Loucy (cell line): Measurements from ENCODE around the gene GRAPL.
"Not testable (repeated sequence)": the region's sequence is repeated elsewhere in the genome, so short reads cannot be mapped to it uniquely, and the experiment has no call there.

Experiments
- H2AFZ ChIP-seq: fragments of 200-600 bp; sonication (generic); 2 replicates; pipeline ENCODE4 v1.6.0; 2016; ENCODE audit warnings: antibody characterized with exemption, mild to moderate bottlenecking, low read length, moderate library complexity
- H3F3A ChIP-seq: fragments of 200-600 bp; 2 replicates; pipeline ENCODE4 v1.6.0; 2016; ENCODE audit warnings: antibody characterized with exemption, low read depth, mild to moderate bottlenecking
- H3K27me3 ChIP-seq: fragments of 200-600 bp; sonication (generic); 2 replicates; pipeline ENCODE4 v1.6.1; 2014; ENCODE audit warnings: low read length, mild to moderate bottlenecking; ENCODE audit not compliant: insufficient read depth, poor library complexity, severe bottlenecking
- H3K36me3 ChIP-seq: fragments of 200-600 bp; sonication (generic); 2 replicates; pipeline ENCODE4 v1.6.1; 2016; ENCODE audit warnings: low read length; ENCODE audit not compliant: insufficient read depth
- H3K4me1 ChIP-seq: fragments of 200-600 bp; sonication (generic); 2 replicates; pipeline ENCODE4 v1.5.1; 2014; ENCODE audit warnings: low read length, mild to moderate bottlenecking; ENCODE audit not compliant: insufficient read depth, poor library complexity, severe bottlenecking
- H3K4me2 ChIP-seq: fragments of 200-600 bp; sonication (generic); 2 replicates; pipeline ENCODE4 v1.6.0; 2014; ENCODE audit warnings: antibody characterized with exemption, low read length, low read depth, mild to moderate bottlenecking; ENCODE audit not compliant: poor library complexity, severe bottlenecking
- H3K4me3 ChIP-seq: fragments of 200-600 bp; sonication (generic); 2 replicates; pipeline ENCODE4 v1.5.1; 2014; ENCODE audit warnings: low read length, mild to moderate bottlenecking, mixed read lengths; ENCODE audit not compliant: poor library complexity, severe bottlenecking
- H3K79me2 ChIP-seq: fragments of 200-600 bp; sonication (generic); 2 replicates; pipeline ENCODE4 v1.6.1; 2014; ENCODE audit warnings: low read length; ENCODE audit not compliant: insufficient read depth
- H3K9ac ChIP-seq: fragments of 200-600 bp; sonication (generic); 2 replicates; pipeline ENCODE4 v1.6.0; 2014; ENCODE audit warnings: mild to moderate bottlenecking, low read depth, low read length, moderate library complexity; ENCODE audit not compliant: poor library complexity, severe bottlenecking
- H3K9me2 ChIP-seq: fragments of 200-600 bp; sonication (generic); replicated peaks from 2 replicates; pipeline ENCODE4 v1.6.1; 2016; ENCODE audit warnings: low read depth, low read length, mixed read lengths
- H3K9me3 ChIP-seq: fragments of 200-600 bp; sonication (generic); 2 replicates; pipeline ENCODE4 v1.6.1; 2014; ENCODE audit warnings: mild to moderate bottlenecking, antibody characterized with exemption, low read length, low read depth; ENCODE audit not compliant: insufficient read depth
- H4K20me1 ChIP-seq: fragments of 200-600 bp; sonication (generic); 2 replicates; pipeline ENCODE4 v1.6.0; 2014; ENCODE audit warnings: antibody characterized with exemption, low read length, mild to moderate bottlenecking; ENCODE audit not compliant: insufficient read depth, poor library complexity, severe bottlenecking

GRAPL gene

DNA sequence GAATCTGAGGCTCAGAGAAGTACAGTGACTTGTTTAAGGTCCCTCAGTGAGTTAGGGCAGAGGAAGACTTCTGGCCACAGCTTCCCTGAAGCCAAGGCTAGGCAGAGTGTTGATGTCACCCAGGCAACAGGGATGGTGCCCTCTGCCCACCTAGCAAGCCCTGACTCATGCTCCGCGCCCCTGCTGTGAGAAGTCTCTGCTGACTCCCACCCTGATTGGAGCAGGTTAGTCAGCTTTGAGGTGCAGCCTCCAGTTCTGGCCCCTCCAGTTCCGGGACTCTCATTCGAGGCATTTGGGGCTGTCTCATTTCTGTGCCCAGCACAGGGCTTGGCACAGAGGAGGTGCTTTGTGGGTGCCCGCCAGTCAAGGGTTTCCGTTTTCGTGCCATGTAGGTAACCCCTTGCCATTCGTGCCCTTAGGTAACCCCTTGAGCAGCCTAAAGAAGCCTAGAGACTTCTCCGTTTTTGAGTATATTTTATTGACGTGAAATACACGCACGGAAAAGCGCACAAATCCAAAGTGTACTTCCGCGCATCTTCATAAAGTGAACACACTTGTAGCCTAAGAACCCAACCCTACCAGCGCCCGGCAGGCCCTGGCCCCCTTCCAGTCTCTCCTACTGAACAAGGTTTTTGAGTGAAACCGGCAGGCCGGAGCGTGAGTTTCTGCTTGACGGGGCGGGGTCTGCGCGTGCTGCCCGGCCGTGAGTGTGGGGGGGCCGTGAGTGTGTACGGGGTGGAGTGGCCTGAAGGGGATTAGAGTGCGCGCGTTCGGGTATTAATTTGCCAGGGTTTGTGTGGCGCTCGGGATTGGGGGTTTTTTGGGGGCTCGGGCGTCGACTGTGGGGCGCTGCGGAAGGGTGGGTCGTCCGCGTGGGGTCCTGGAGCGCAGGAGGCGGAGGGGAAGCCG is 16.9 kb upstream of the GRAPL start:
- H2AFZ ChIP-seq, H3K4me2 ChIP-seq, H3K4me1 ChIP-seq, H3K27me3 ChIP-seq, H3K9ac ChIP-seq, H4K20me1 ChIP-seq, H3K36me3 ChIP-seq, H3K9me2 ChIP-seq, H3K9me3 ChIP-seq, H3F3A ChIP-seq, H3K79me2 ChIP-seq: not testable (repeated sequence)
- H3K4me3 ChIP-seq: peak overlapping the region; percentile 66

DNA sequence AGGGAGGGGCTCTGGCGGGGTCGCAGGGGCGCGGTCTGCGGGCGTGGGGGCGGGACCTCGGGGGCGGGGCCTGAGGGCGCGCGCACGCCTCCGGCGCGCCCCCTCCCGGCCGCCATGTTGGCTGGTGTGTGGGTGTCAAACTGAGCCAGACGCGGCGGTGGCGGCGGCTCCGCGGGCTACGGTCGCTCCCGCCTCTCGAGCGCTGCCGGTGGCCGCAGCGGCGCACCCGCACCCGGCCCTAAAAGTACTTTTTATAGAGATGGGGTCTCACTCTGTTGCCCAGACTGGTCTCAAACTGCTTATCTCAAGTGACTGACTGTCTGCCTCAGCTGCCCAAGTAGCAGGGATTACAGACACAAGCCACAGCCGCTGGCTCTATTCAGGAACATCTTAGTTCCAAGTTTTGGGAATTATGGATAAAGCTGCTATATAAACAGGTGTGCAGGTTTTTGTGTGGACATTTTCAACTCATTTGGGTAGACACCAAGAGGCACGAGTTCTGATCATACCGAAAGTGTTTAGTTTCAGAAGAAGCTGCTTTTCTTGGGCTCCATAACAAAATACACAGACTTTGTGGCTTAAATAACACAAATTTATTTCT is 16.2 kb upstream of the GRAPL start:
- not testable (repeated sequence) for H4K20me1 ChIP-seq, H3K9me3 ChIP-seq, H3K27me3 ChIP-seq, H3K4me1 ChIP-seq, H3F3A ChIP-seq, H2AFZ ChIP-seq, H3K9me2 ChIP-seq, H3K79me2 ChIP-seq, H3K36me3 ChIP-seq
- Histone ChIP-seq H3K9ac (peak overlapping the region; percentile 64), H3K4me3 (peak overlapping the region; percentile 66), H3K4me2 (peak overlapping the region; percentile 64)

DNA sequence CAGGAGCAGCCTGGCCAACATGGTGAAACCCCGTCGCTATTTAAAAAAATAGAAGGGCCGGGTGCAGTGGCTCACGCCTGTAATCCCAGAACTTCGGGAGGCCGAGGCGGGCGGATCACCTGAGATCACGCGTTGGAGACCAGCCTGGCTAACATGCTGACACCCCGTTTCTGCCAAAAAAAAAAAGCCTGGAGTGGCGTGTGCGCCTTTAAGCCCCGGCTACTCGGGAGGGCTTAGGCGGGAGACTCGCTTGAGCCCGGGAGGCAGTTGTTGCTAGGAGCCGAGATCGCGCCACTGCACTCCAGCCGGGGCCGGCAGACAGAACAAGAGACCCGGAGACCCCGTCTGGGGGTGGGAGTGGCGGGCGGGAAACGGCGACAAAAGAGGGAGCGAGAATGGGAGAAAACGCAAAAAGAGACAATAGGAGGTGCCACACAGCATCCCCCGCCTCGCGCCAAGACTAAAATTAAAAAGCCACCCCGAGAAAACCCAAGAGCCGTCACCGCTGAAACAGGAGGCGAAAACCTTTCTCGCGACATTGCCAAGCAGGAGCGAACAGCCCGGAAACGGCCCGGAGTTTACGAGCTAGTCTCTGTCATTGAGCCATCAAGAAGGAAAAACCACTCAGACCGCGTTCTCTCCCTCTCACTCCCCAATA is 15.5 kb upstream of the GRAPL start:
- not testable (repeated sequence) for H2AFZ ChIP-seq, H3K36me3 ChIP-seq, H3F3A ChIP-seq, H3K27me3 ChIP-seq, H3K4me1 ChIP-seq, H3K9me2 ChIP-seq, H4K20me1 ChIP-seq, H3K9me3 ChIP-seq, H3K79me2 ChIP-seq
- peak overlapping the region; percentile 64 for H3K4me2 ChIP-seq
- peak overlapping the region; percentile 64 for H3K9ac ChIP-seq
- peak overlapping the region; percentile 60 for H3K4me3 ChIP-seq

DNA sequence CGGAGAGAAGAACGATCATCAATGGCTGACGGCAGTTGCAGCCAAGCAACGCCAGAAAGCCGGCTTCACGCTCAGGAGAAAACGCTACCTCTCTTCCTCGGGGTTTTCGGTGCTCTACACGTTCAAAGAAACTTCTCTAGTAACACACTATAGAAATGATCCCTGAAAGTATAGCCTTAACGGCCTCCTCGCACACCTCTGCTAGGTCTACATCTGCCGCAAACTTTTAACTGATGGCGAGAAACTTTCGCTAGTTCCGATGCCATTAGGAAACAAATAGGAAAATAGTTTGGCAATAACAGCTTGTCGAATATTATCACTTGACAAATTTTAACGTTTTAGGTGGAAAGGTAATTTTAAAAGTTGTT is 14.9 kb upstream of the GRAPL start:
- not testable (repeated sequence) for H3K36me3 ChIP-seq, H3K79me2 ChIP-seq, H3K9ac ChIP-seq, H3K9me2 ChIP-seq, H4K20me1 ChIP-seq, H3K27me3 ChIP-seq, H3K9me3 ChIP-seq, H3K4me2 ChIP-seq, H2AFZ ChIP-seq, H3K4me3 ChIP-seq, H3K4me1 ChIP-seq, H3F3A ChIP-seq

DNA sequence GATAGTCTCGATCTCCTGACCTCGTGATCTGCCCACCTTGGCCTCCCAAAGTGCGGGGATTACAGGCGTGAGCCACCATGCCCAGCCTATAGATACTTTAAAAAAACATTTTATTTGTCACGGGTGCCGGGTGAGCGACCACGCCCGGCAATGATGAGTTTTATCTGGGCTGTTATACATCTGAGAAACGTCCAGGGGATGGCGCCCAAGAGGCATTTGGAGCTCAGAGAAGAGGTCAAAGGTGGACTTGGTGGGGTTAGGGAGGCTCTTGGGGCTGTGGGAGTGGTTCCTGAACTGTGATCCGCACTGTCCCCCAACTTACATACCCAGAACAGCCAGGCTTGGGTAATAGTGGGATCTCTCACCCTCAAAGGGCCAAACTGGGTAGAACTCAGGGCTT is 8.7 kb upstream of the GRAPL start:
- H4K20me1 ChIP-seq, H3K27me3 ChIP-seq, H3F3A ChIP-seq, H2AFZ ChIP-seq, H3K36me3 ChIP-seq, H3K9me2 ChIP-seq, H3K9ac ChIP-seq, H3K9me3 ChIP-seq, H3K4me1 ChIP-seq, H3K4me2 ChIP-seq, H3K4me3 ChIP-seq, H3K79me2 ChIP-seq: not testable (repeated sequence)

DNA sequence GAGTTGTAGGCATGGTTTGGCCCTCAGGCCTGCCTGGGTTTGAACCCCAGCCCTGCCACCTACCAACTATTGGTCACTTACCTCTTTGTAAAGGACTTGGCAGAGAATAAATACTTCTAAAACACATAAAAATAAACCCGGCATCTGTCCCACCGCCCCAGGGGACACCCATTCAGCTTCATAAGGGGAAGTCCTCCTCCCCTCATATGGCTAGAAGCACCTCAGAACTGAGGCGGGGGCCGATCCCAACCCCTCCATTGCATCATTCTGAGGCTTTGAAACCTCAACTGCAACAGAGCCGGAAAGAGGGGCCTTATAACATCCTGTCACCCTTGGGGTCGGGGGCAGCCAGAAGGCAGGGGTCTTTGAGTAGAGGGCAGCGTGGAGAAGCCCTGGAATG is 2.1 kb upstream of the GRAPL start:
- not testable (repeated sequence) for H4K20me1 ChIP-seq, H3F3A ChIP-seq, H3K9me3 ChIP-seq, H3K27me3 ChIP-seq, H3K9ac ChIP-seq, H3K4me2 ChIP-seq, H3K4me1 ChIP-seq, H3K4me3 ChIP-seq, H3K36me3 ChIP-seq, H3K9me2 ChIP-seq, H3K79me2 ChIP-seq, H2AFZ ChIP-seq

DNA sequence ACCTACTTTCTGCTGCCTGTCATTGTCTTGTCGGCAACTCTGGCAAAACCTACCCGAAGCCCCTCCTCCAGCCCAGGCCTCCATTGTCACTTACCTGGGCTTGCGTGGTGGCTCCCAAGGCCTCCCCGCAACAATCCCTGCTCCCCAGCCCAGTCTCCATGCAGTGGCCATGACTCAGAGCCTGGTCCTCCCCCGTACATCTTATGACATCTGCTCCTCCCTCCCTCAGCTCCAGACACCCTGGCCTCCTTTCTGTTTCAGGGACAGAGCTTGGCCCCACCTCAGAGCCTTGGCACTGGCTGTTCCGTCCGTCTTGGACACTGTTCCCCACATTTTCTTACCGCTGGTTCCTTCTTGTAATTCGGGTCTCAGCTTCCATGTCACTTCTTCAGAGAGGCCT is 2.1 kb downstream of the GRAPL start:
- H3K9me2 ChIP-seq, H3K9me3 ChIP-seq, H3K9ac ChIP-seq, H3K79me2 ChIP-seq, H4K20me1 ChIP-seq, H3K27me3 ChIP-seq, H3K36me3 ChIP-seq, H2AFZ ChIP-seq, H3K4me2 ChIP-seq, H3F3A ChIP-seq, H3K4me3 ChIP-seq, H3K4me1 ChIP-seq: not testable (repeated sequence)
